ENCODE results near the gene TAC3.

Gene TAC3

GRCh38 chr12:57046086-57046791 is 29.9 kb upstream of the TAC3 start:
- Histone ChIP-seq H3K9me2 (replicated peaks; ENCODE audit: insufficient read depth, low read length) (no peaks in the 10 kb centered on the region), H3K27me3 (ENCODE audit: low read length) (no peaks in the 10 kb centered on the region), H3F3A (ENCODE audit: insufficient read depth) (no peaks in the 10 kb centered on the region), H3K9ac (ENCODE audit: low read length) (no peak overlapping the region), H4K20me1 (ENCODE audit: low read depth, low read length) (no peaks in the 10 kb centered on the region), H3K4me3 (ENCODE audit: insufficient read depth, low read length, poor library complexity, severe bottlenecking) (no peak overlapping the region), H3K27ac (ENCODE audit: low read depth, low read length) (no peak overlapping the region), H2AFZ (ENCODE audit: low read depth, low read length, severe bottlenecking) (no peak overlapping the region), H3K36me3 (ENCODE audit: low read length) (no peaks in the 10 kb centered on the region), H3K9me3 (ENCODE audit: insufficient read depth, low read length) (no peaks in the 10 kb centered on the region), H3K4me2 (ENCODE audit: low read depth, low read length, poor library complexity, severe bottlenecking) (no peak overlapping the region), H3K79me2 (ENCODE audit: insufficient read depth, low read length) (no peaks in the 10 kb centered on the region)
- TF ChIP-seq CTCF (IDR thresholded peaks at IDR 0.05; ENCODE audit: insufficient read depth, low read length, poor library complexity, severe bottlenecking) (no peak), EZH2phosphoT487 (conservative IDR thresholded peaks at IDR 0.05; ENCODE audit: low read length) (no peak)

- TF ChIP-seq EZH2phosphoT487 (conservative IDR thresholded peaks at IDR 0.05; ENCODE audit: low read length) = no peak
- no peak for TF ChIP-seq CTCF (IDR thresholded peaks at IDR 0.05; ENCODE audit: insufficient read depth, low read length, poor library complexity, severe bottlenecking)
- no peak overlapping the region for H3K27ac ChIP-seq (ENCODE audit: low read depth, low read length)
- no peak overlapping the region for H3K4me3 ChIP-seq (ENCODE audit: insufficient read depth, low read length, poor library complexity, severe bottlenecking)
- H4K20me1 ChIP-seq (ENCODE audit: low read depth, low read length) = no peaks in the 10 kb centered on the region
- no peaks in the 10 kb centered on the region for H3K36me3 ChIP-seq (ENCODE audit: low read length)
- no peaks in the 10 kb centered on the region for H3F3A ChIP-seq (ENCODE audit: insufficient read depth)
- H3K79me2 ChIP-seq (ENCODE audit: insufficient read depth, low read length) = no peaks in the 10 kb centered on the region
- H3K27me3 ChIP-seq (ENCODE audit: low read length) = no peaks in the 10 kb centered on the region
- no peak overlapping the region for H3K4me2 ChIP-seq (ENCODE audit: low read depth, low read length, poor library complexity, severe bottlenecking)
- H3K9me2 ChIP-seq (replicated peaks; ENCODE audit: insufficient read depth, low read length) = no peaks in the 10 kb centered on the region
- no peaks in the 10 kb centered on the region for H3K9me3 ChIP-seq (ENCODE audit: insufficient read depth, low read length)
- no peak overlapping the region for H3K9ac ChIP-seq (ENCODE audit: low read length)
- no peak overlapping the region for H2AFZ ChIP-seq (ENCODE audit: low read depth, low read length, severe bottlenecking)
Measured at GRCh38 chr12:57044889-57045288, 28.6 kb upstream of the TAC3 start.

GRCh38 chr12:57044468-57044867 is 28.1 kb upstream of the TAC3 start:
- Histone ChIP-seq H3K9me3 (ENCODE audit: insufficient read depth, low read length) (no peaks in the 10 kb centered on the region), H3K4me3 (ENCODE audit: insufficient read depth, low read length, poor library complexity, severe bottlenecking) (no peak overlapping the region), H3K36me3 (ENCODE audit: low read length) (no peaks in the 10 kb centered on the region), H3K79me2 (ENCODE audit: insufficient read depth, low read length) (no peaks in the 10 kb centered on the region), H3K27ac (ENCODE audit: low read depth, low read length) (no peak overlapping the region), H3K27me3 (ENCODE audit: low read length) (no peaks in the 10 kb centered on the region), H3K9me2 (replicated peaks; ENCODE audit: insufficient read depth, low read length) (no peaks in the 10 kb centered on the region), H4K20me1 (ENCODE audit: low read depth, low read length) (no peaks in the 10 kb centered on the region), H3K9ac (ENCODE audit: low read length) (no peak overlapping the region), H3F3A (ENCODE audit: insufficient read depth) (no peaks in the 10 kb centered on the region), H3K4me2 (ENCODE audit: low read depth, low read length, poor library complexity, severe bottlenecking) (no peak overlapping the region), H2AFZ (ENCODE audit: low read depth, low read length, severe bottlenecking) (no peak overlapping the region)
- TF ChIP-seq CTCF (IDR thresholded peaks at IDR 0.05; ENCODE audit: insufficient read depth, low read length, poor library complexity, severe bottlenecking) (no peak), EZH2phosphoT487 (conservative IDR thresholded peaks at IDR 0.05; ENCODE audit: low read length) (no peak)
